GM15510 (cell line): ENCODE data around the gene NDRG4.

Experiments used
- POLR2A ChIP-seq: IDR thresholded peaks from 3 replicates; pipeline ENCODE4 v1.6.1; 2011; ENCODE audit warnings: borderline replicate concordance; ENCODE audit not compliant: insufficient read length; ENCODE audit errors: extremely low read depth

The NDRG4 gene

GRCh38 chr16:58533751-58534470 is 34.0 kb downstream of the NDRG4 start:
- no peak for TF ChIP-seq POLR2A

GRCh38 chr16:58535100-58535499 is 35.2 kb downstream of the NDRG4 start:
- TF ChIP-seq POLR2A, result no peak

- TF ChIP-seq POLR2A, result no peak
Observed at GRCh38 chr16:58536278-58536677, 36.3 kb downstream of the NDRG4 start.

GRCh38 chr16:58537124-58537906 is 37.4 kb downstream of the NDRG4 start:
- no peak for TF ChIP-seq POLR2A

GRCh38 chr16:58541711-58542110 is 41.8 kb downstream of the NDRG4 start:
- no peak for TF ChIP-seq POLR2A

GRCh38 chr16:58542291-58542690 is 42.3 kb downstream of the NDRG4 start:
- TF ChIP-seq POLR2A, result no peak

GRCh38 chr16:58543685-58544084 is 43.7 kb downstream of the NDRG4 start:
- TF ChIP-seq POLR2A, result no peak

GRCh38 chr16:58548378-58548777 is 48.4 kb downstream of the NDRG4 start:
- no peak for TF ChIP-seq POLR2A

- no peak for TF ChIP-seq POLR2A
Observed at GRCh38 chr16:58551496-58551895, 51.6 kb downstream of the NDRG4 start.

GRCh38 chr16:58556678-58557077 is 56.7 kb downstream of the NDRG4 start:
- no peak for TF ChIP-seq POLR2A
